Neural cell (in vitro differentiated cells): ENCODE data around the gene CAPN15. TPM values are rescaled to one million over a fixed set of nuclear protein-coding genes. Genes with fewer than 3 reads are reported as not detected.
"Not testable (repeated sequence)": the region's sequence is repeated elsewhere in the genome, so short reads cannot be mapped to it uniquely, and the experiment has no call there.

ENCODE experiments used
- H2AFZ ChIP-seq: fragments of 200-600, 300-800 bp; sonication (generic), shearing (Covaris generic); 2 replicates; pipeline ENCODE4 v1.6.0; 2014; ENCODE audit warnings: low read depth, mild to moderate bottlenecking, antibody characterized with exemption, low read length, moderate library complexity
- H3F3A ChIP-seq: fragments of 200-600 bp; shearing (Covaris generic); 2 replicates; pipeline ENCODE4 v1.6.1; 2016; ENCODE audit warnings: mild to moderate bottlenecking, moderate library complexity, mixed read lengths, antibody characterized with exemption, low read length; ENCODE audit not compliant: insufficient read depth, poor library complexity, severe bottlenecking
- H3K27ac ChIP-seq: fragments of 200-600, 300-800 bp; sonication (generic), shearing (Covaris generic); 2 replicates; pipeline ENCODE4 v1.5.1; 2014; ENCODE audit warnings: mild to moderate bottlenecking, low read length, moderate library complexity
- H3K27me3 ChIP-seq: fragments of 300-800, 200-600 bp; sonication (generic), shearing (Covaris generic); 2 replicates; pipeline ENCODE4 v1.6.0; 2014; ENCODE audit warnings: mild to moderate bottlenecking, low read depth, low read length, moderate library complexity; ENCODE audit not compliant: insufficient read depth
- H3K36me3 ChIP-seq: fragments of 300-800, 200-600 bp; sonication (generic), shearing (Covaris generic); 2 replicates; pipeline ENCODE4 v1.5.1; 2014; ENCODE audit warnings: mild to moderate bottlenecking, antibody characterized with exemption, low read length, moderate library complexity; ENCODE audit not compliant: insufficient read depth
- H3K4me2 ChIP-seq: fragments of 300-800, 200-600 bp; sonication (generic), shearing (Covaris generic); 2 replicates; pipeline ENCODE4 v1.6.0; 2014; ENCODE audit warnings: mild to moderate bottlenecking, low read length
- H3K4me3 ChIP-seq: fragments of 300-800, 200-600 bp; sonication (generic), shearing (Covaris generic); 2 replicates; pipeline ENCODE4 v1.5.1; 2014; ENCODE audit warnings: mild to moderate bottlenecking, low read length, moderate library complexity
- H3K79me2 ChIP-seq: fragments of 200-600 bp; shearing (Covaris generic); replicated peaks from 2 replicates; pipeline ENCODE4 v1.6.0; 2014; ENCODE audit warnings: mild to moderate bottlenecking, low read length, moderate library complexity; ENCODE audit not compliant: insufficient read depth
- H3K9ac ChIP-seq: fragments of 300-800, 200-600 bp; sonication (generic), shearing (Covaris generic); 2 replicates; pipeline ENCODE4 v1.6.1; 2016; ENCODE audit warnings: mild to moderate bottlenecking, low read length, mixed read lengths
- H3K9me2 ChIP-seq: fragments of 200-600 bp; shearing (Covaris generic); 2 replicates; pipeline ENCODE4 v1.6.1; 2016; ENCODE audit warnings: mild to moderate bottlenecking, low read length, mixed read lengths; ENCODE audit not compliant: insufficient read depth
- H3K9me3 ChIP-seq: fragments of 200-600, 300-800 bp; sonication (generic), shearing (Covaris generic); 2 replicates; pipeline ENCODE4 v1.6.1; 2016; ENCODE audit warnings: mild to moderate bottlenecking, mixed run types, low read length, moderate library complexity, mixed read lengths
- H4K20me1 ChIP-seq: fragments of 200-600 bp; shearing (Covaris generic); 2 replicates; pipeline ENCODE4 v1.6.1; 2016; ENCODE audit warnings: mild to moderate bottlenecking, mixed run types; ENCODE audit not compliant: insufficient read depth
- EP300 ChIP-seq: fragments of 450-650 bp; conservative IDR thresholded peaks from 2 replicates; pipeline ENCODE4 v1.6.1; 2014; ENCODE audit warnings: antibody characterized with exemption, mild to moderate bottlenecking, moderate library complexity; ENCODE audit not compliant: poor library complexity, severe bottlenecking
- EZH2 ChIP-seq: fragments of 200-600, 300-800 bp; shearing (Covaris generic), sonication (generic); IDR thresholded peaks from 2 replicates; pipeline ENCODE4 v1.6.1; 2014; ENCODE audit warnings: antibody characterized with exemption, low read length, borderline replicate concordance, mild to moderate bottlenecking; ENCODE audit not compliant: insufficient read depth, poor library complexity, severe bottlenecking
- MXI1 ChIP-seq: fragments of 450-650 bp; conservative IDR thresholded peaks from 2 replicates; pipeline ENCODE4 v1.6.1; 2014; ENCODE audit warnings: antibody characterized with exemption, mild to moderate bottlenecking; ENCODE audit not compliant: poor library complexity, severe bottlenecking
- POLR2AphosphoS5 ChIP-seq: IDR thresholded peaks from 2 replicates; pipeline ENCODE4 v1.6.1; 2012
- RAD21 ChIP-seq: fragments of 450-650 bp; conservative IDR thresholded peaks from 2 replicates; pipeline ENCODE4 v1.6.1; 2014; ENCODE audit warnings: antibody characterized with exemption, mild to moderate bottlenecking, moderate library complexity
- SMC3 ChIP-seq: fragments of 450-650 bp; conservative IDR thresholded peaks from 2 replicates; pipeline ENCODE4 v1.6.1; 2014; ENCODE audit warnings: antibody characterized with exemption, mild to moderate bottlenecking, moderate library complexity; ENCODE audit not compliant: poor library complexity
- TAF1 ChIP-seq: IDR thresholded peaks from 2 replicates; pipeline ENCODE4 v1.6.1; 2012; ENCODE audit warnings: low read depth
- polyA minus RNA-seq: library from RNA; depleted of rRNA, polyadenylated mRNA; stranded (reverse); fragments of >200 nt; gene quantifications from 2 replicates; pipeline ENCODE4 v1.2.3, GENCODE V29; 2014
- polyA plus RNA-seq: library from polyadenylated mRNA; depleted of rRNA; stranded (reverse); fragments of >200 nt; gene quantifications from 2 replicates; pipeline ENCODE4 v1.2.3, GENCODE V29; 2014
- TF ChIP-seq, protein P1 (sequence below): IDR thresholded peaks from 2 replicates; pipeline ENCODE4 v1.6.1; 2012; ENCODE audit warnings: borderline replicate concordance
- TF ChIP-seq, protein P2 (sequence below): fragments of 450-650 bp; IDR thresholded peaks from 2 replicates; pipeline ENCODE4 v1.5.1; 2014; ENCODE audit warnings: antibody characterized with exemption, mild to moderate bottlenecking, moderate library complexity; ENCODE audit not compliant: poor library complexity, severe bottlenecking

Gene CAPN15
- polyA plus RNA-seq (11.5 and 15.6 TPM in 2 replicates), polyA minus RNA-seq (19.0 and 21.2 TPM in 2 replicates)

DNA sequence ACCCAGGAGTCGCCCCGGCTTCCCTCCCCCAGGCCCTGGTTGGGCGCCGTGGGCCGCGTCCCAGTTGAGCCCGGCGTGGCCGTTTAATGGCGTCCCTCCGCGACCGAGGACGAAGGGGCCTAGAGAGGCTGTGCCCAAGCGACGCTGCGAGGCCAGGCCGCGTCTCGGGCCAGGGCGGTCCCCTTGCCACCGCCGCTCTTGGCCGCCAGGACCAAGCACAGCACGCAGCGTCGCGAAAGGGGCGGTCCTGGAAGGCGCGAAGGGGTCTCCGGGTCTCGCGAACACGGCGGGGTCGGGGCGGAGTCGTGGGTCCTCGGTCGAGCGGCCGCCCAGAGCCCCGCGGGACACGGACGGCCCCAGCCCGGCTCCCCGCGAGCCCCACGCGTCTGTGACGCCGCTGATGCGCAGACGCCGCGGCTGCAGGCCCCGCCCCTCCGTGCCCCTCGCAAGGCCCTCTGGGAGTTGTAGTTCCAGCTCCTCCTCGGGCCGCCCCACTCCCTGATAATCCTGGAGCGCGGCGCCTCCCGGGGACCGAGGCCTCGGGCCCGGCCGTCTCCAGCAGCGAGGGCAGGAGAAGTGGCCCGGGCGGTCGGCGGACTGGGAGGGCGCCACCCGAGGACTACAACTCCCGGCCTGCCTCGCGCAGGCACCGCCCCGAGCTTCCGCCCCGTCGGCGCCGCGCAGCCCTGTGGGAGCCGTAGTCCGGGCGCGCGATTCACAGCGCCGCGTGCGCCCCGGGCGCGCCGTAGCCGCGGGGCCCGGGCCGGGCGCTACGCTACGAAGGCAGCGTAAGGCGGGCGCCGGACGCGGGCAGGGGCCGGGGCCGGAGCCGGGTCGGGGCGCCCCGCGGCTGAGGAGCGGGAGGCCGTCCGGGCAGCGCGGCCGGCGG is at the start of gene CAPN15:
Gene CAPN15 (plus strand): TSS at position 698 of the 889 bp plus-strand sequence. CDS start 19,127 bp downstream, outside the sequence.
- no peaks in the 10 kb centered on the region for H3F3A ChIP-seq
- H4K20me1 ChIP-seq: no peaks in the 10 kb centered on the region
- no peaks in the 10 kb centered on the region for H3K9me3 ChIP-seq
- H3K27ac ChIP-seq: peak within 1 kb of the TSS; percentile 86
- peak within 1 kb of the TSS; percentile 86 for H3K9ac ChIP-seq
- H3K79me2 ChIP-seq: peaks cover 16% of the 10 kb centered on the region
- peak within 1 kb of the TSS; percentile 14 for H2AFZ ChIP-seq
- H3K4me3 ChIP-seq: peak within 1 kb of the TSS; percentile 97
- no peaks in the 10 kb centered on the region for H3K27me3 ChIP-seq
- peak within 1 kb of the TSS; percentile 92 for H3K4me2 ChIP-seq
- no peaks in the 10 kb centered on the region for H3K36me3 ChIP-seq
- H3K9me2 ChIP-seq: no peaks in the 10 kb centered on the region
- TF ChIP-seq, protein P1, sequence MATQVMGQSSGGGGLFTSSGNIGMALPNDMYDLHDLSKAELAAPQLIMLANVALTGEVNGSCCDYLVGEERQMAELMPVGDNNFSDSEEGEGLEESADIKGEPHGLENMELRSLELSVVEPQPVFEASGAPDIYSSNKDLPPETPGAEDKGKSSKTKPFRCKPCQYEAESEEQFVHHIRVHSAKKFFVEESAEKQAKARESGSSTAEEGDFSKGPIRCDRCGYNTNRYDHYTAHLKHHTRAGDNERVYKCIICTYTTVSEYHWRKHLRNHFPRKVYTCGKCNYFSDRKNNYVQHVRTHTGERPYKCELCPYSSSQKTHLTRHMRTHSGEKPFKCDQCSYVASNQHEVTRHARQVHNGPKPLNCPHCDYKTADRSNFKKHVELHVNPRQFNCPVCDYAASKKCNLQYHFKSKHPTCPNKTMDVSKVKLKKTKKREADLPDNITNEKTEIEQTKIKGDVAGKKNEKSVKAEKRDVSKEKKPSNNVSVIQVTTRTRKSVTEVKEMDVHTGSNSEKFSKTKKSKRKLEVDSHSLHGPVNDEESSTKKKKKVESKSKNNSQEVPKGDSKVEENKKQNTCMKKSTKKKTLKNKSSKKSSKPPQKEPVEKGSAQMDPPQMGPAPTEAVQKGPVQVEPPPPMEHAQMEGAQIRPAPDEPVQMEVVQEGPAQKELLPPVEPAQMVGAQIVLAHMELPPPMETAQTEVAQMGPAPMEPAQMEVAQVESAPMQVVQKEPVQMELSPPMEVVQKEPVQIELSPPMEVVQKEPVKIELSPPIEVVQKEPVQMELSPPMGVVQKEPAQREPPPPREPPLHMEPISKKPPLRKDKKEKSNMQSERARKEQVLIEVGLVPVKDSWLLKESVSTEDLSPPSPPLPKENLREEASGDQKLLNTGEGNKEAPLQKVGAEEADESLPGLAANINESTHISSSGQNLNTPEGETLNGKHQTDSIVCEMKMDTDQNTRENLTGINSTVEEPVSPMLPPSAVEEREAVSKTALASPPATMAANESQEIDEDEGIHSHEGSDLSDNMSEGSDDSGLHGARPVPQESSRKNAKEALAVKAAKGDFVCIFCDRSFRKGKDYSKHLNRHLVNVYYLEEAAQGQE: no peak
- TF ChIP-seq SMC3 (peak; percentile 32), EZH2 (no peak), POLR2AphosphoS5 (peak; percentile 78), EP300 (peak; percentile 68), RAD21 (peak; percentile 29), TAF1 (peak; percentile 27), MXI1 (peak; percentile 79)
- TF ChIP-seq, protein P2, sequence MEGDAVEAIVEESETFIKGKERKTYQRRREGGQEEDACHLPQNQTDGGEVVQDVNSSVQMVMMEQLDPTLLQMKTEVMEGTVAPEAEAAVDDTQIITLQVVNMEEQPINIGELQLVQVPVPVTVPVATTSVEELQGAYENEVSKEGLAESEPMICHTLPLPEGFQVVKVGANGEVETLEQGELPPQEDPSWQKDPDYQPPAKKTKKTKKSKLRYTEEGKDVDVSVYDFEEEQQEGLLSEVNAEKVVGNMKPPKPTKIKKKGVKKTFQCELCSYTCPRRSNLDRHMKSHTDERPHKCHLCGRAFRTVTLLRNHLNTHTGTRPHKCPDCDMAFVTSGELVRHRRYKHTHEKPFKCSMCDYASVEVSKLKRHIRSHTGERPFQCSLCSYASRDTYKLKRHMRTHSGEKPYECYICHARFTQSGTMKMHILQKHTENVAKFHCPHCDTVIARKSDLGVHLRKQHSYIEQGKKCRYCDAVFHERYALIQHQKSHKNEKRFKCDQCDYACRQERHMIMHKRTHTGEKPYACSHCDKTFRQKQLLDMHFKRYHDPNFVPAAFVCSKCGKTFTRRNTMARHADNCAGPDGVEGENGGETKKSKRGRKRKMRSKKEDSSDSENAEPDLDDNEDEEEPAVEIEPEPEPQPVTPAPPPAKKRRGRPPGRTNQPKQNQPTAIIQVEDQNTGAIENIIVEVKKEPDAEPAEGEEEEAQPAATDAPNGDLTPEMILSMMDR: peak; percentile 42

DNA sequence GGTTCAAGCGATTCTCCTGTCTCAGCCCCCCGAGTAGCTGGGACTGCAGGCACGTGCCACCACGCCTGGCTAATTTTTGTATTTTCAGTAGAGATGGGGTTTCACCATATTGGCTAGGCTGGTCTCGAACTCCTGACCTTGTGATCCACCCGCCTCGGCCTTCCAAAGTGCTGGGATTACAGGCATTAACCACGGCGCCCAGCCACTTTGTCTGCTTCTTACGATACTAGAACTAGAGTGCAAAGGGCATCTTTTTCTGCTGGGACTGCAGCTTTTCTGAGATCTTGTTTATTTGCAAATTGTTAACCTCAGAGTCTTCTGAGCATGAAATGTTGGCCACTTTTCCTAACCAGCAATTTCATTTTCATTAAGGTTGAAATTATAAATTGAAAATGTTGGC is 49.2 kb upstream of the CAPN15 start:
- H3K4me2 ChIP-seq, H2AFZ ChIP-seq, H3K36me3 ChIP-seq, H3K9me3 ChIP-seq, H3F3A ChIP-seq, H4K20me1 ChIP-seq, H3K9ac ChIP-seq, H3K27ac ChIP-seq, H3K9me2 ChIP-seq, H3K27me3 ChIP-seq, H3K4me3 ChIP-seq: not testable (repeated sequence)
- H3K79me2 ChIP-seq: peaks cover 17% of the 10 kb centered on the region
